HG03442 (cell line): ENCODE data around the gene BLTP3B.
A peak's percentile ranks its signal among the peaks of the same experiment; 100 is the strongest.

Experiments used
- ATAC-seq: cut with Tn5 transposase; IDR thresholded peaks from one replicate; pipeline ENCODE4 v1.9.1; 2021; ENCODE audit warnings: mild to moderate bottlenecking, moderate library complexity; ENCODE audit not compliant: unreplicated experiment

BLTP3B gene

GRCh38 chr12:100163416-100164152 lies 20.9 kb upstream of the BLTP3B start:
- ATAC-seq = peak; percentile 99

DNA sequence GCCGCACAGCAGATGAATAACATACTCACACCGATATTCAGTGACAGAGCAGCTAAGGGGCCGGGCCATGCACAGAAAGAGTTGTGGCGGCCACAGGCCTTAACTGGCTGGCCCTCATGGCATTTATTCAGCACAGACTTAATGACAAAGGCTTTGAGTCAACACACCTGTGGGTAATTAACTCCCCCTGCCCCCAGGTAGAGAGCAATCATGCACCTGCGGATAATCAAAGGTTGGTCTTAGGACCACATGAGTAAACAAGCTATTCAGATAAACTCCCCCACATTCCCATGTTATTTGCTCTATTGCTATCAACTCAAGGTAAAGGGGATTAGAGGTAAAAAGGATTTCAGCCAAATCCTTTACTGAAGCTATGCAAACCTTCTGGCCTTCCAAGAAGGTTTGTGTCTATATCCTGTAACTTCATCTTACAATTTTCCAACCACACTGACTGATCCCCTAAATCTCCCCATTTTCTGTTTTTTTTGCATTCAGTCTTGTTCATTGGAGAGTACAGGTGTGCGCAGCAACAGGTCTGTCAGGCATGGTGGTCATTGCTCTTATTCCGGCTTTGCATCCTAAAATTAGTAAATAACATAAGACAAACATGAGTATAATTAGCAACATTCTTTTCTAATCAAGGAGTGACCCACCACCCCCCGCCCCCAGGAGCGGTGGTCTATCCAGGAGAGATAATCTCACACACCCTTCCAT lies 16.9 kb upstream of the BLTP3B start:
- ATAC-seq = no peak

GRCh38 chr12:100158535-100158934 lies 15.9 kb upstream of the BLTP3B start:
- ATAC-seq = no peak

DNA sequence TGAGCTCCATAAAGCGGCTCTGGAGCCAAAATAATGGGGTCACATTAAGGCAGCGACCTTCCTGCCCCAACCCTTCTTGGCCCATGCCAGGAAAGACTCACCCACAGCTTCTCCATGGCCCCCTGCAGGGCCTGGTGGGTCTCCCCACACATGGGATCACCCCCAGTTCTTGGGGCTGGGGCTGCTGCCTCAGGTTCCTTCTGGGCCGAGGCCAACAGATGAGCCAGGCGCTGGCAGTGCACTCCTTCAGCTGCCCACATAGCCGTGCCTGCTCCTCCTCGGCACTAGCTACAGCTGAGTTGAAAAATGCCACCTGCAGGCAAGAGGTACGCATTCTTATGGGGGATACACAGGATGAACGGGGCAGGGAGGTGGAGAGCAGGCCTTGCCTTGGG lies 14.8 kb upstream of the BLTP3B start:
- ATAC-seq = no peak

- ATAC-seq = no peak
Observed at GRCh38 chr12:100156731-100157426, 14.2 kb upstream of the BLTP3B start.

DNA sequence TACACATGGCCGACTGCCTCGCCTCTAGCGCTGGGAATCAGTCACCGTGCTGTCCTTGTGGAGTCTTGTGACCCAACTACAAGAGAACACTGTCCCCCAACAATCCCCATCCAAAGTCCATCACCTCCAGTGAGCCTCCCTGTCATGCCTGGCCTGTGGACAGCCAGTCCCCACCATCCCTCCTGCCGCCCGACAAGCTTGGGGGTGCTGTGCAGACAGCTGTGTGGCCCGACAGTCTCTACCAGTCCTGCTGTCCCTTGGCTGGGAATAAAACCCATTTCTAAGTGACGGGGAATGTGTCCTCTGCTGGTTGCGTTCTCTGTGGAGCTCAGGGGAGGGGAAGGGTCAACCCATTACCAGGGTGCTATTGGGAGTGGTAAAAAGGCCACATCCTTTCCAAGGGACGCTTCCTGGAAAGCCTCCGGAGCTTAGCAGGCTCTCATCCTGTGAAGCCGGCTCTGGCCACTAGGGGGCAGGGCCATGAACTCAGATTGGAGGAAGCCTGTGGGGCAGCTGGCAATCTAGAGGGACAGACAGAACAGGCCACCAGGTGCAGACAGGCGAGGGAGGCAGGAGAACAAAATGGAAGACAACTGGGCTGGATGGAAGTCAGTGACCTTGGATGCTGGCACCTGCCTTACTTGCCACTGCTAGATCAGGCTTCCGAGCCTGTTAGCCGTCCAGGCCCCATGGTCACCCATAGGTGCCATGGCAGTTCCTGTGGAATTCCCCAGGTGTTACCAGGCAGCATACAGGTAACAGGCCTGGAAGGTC lies 12.0 kb upstream of the BLTP3B start:
- peak; percentile 85 for ATAC-seq

- no peak for ATAC-seq
Observed at GRCh38 chr12:100153131-100153530, 10.5 kb upstream of the BLTP3B start.

- ATAC-seq = no peak
Observed at GRCh38 chr12:100151769-100152168, 9.1 kb upstream of the BLTP3B start.

GRCh38 chr12:100146252-100146651 lies 3.6 kb upstream of the BLTP3B start:
- ATAC-seq = no peak

DNA sequence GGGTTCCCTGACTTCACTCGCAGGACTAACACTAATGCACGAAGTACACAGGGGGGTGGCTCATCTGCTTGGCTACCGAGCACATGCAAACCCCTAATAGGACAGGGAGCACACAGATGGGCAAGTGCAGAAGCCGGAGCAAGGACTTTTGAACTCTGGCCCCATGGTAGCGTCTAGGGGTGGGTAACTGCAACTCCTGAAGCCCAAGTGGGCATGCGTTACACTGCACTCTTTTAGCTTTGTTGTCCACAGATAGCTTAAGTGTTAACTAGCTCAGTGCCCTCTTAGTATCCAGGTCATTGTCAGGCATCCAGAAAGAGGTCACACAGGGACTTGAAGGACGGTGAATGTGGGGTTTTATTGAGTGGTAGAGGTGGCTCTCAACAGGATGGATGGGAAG lies 3.0 kb upstream of the BLTP3B start:
- ATAC-seq = no peak

- ATAC-seq = peak; percentile 42
Observed at GRCh38 chr12:100141998-100142850, 450 bp downstream of the BLTP3B start.

DNA sequence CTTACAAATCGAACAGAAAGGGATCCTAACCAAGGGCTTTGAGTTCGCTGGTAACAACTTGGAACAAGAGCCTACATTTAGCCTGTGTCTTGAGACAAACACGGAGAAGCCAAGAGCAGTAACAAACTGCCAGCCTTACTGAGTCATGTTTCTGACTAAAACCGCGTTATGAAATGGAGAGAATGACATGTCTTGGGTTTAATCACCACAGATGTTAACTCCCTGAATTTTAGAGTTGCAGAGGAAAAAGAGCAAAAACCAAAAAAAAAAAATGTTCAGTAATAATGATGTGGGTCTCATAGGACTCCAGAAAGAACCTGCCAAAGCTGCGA lies 1.0 kb downstream of the BLTP3B start:
- ATAC-seq = peak; percentile 27

GRCh38 chr12:100138803-100139098 lies 3.9 kb downstream of the BLTP3B start:
- no peak for ATAC-seq

DNA sequence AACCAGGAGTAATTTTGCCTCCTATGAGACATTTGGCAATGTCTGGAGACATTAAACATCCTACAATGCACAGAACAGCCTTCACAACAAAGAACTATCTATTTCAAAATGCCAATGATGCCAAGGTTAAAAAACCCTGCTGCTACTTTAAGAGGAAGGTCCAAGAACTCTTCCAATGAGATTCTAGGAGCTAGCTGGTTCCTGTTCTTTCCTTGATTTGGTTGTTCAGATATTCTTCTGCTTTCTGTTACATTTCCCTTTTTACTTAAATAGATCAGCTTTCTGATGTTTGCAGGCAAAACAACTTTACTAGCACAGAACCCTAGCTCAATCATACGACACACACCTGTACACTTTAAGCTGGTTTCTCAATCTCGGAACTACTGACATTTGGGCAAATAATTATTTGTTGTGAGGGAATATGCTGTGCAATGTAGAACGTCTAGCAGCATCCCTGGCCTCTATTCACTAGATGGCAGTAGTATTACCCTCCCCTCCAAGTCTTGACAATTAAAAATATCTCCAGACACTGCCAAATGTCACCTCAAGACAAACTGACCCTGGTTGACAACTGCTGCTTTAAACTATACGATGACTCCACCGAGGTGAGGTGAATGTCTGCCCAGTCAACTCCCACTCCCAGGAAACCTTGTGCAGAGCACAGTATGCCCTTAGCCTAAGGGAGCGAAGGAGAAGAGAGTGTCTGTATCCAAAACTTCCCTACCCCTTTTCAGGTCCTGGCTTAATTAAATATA lies 4.4 kb downstream of the BLTP3B start:
- no peak for ATAC-seq

GRCh38 chr12:100133200-100133599 lies 9.5 kb downstream of the BLTP3B start:
- ATAC-seq = no peak

DNA sequence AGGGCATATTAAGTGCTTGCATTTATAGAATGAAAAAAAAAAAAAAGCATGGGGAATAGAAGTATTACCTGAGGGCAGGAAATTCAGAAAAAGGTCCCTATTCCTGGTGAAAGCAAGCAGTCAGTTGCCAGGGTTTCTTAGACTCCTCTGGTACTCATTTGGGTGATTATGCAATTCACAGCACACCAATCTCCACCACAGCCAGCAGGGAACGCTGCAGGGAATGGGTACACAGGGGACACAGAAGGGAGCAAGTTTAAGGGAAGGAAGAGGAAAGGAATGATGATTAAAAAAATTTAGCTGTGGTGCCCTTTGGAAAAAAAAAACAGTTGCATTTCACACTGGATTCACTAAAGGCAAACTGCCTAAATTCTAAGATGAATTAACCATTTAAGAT lies 14.2 kb downstream of the BLTP3B start:
- no peak for ATAC-seq

GRCh38 chr12:100127766-100128511 lies 14.7 kb downstream of the BLTP3B start:
- ATAC-seq = no peak

DNA sequence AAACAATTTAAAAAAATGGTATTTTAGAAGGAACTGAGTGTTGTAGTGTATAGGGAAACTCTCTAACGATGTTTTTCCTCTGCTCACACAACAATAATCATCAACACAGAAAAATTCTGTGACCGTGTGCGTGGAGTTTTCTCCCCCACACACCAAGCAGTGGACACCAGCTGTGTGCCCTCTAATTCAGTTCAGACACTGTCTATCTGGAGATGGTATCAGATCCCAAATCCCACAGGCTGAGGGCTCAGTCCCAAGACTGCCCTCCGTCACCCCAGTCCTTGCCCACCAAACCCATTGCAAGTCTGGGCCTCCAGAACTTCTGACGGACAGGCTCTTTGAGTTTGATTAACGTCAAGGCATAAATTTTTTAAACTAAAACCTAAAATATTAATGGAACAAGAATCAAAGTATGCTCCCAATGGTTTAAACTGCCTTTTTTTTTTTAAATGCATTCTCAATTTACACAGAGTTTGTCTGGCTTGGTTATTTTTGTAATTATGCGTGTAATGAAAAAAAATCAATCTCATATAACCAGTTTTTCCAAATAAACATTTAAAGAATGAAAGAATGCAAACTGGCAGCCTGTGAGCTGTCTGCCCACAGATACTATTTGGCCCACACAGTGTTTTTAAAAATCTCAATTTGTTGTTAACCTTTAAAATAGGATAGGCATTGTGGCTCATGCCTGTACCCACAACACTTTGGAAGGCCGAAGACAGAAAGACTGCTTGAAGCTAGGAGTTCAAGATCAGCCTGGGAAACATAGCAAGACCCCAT lies 19.2 kb downstream of the BLTP3B start:
- no peak for ATAC-seq
